Keratinocyte (primary cell): ENCODE measurements around the gene CLEC2A. TPM values are rescaled to one million over a fixed set of nuclear protein-coding genes. Genes with fewer than 3 reads are reported as not detected.
A peak's percentile ranks its signal among the peaks of the same experiment; 100 is the strongest.

Source experiments
- DNase-seq: peaks from one replicate; pipeline ENCODE4 v3.0.0-alpha.2; 2011; ENCODE audit warnings: low read depth, missing footprints, low spot score
- FAIRE-seq: peaks from 2 replicates; lab custom pipeline; 2011; peaks lifted over from hg19 to GRCh38; lab: Jason Lieb, UNC
- H2AFZ ChIP-seq: 2 replicates; pipeline ENCODE4 v1.6.0; 2012; ENCODE audit warnings: low read length, control low read depth, inconsistent platforms; ENCODE audit not compliant: control insufficient read depth
- H3K27ac ChIP-seq: 2 replicates; pipeline ENCODE4 v1.5.1; 2011; ENCODE audit warnings: low read length; ENCODE audit not compliant: control insufficient read depth, insufficient read depth
- H3K27me3 ChIP-seq: 3 replicates; pipeline ENCODE4 v1.6.0; 2011; ENCODE audit warnings: low read length; ENCODE audit not compliant: control insufficient read depth, insufficient read depth; ENCODE audit errors: extremely low read depth
- H3K36me3 ChIP-seq, 2 experiments: 2 replicates in 1 of 2; 3 replicates in 1 of 2; pipeline ENCODE4 v1.5.1; 2011; ENCODE audit warnings: low read length in 2 of 2, mild to moderate bottlenecking in 1 of 2; ENCODE audit not compliant: control insufficient read depth in 2 of 2, insufficient read depth in 2 of 2; ENCODE audit errors: extremely low read depth in 1 of 2
- H3K4me1 ChIP-seq: 3 replicates; pipeline ENCODE4 v1.5.1; 2011; ENCODE audit warnings: low read length; ENCODE audit not compliant: control insufficient read depth, insufficient read depth; ENCODE audit errors: extremely low read depth
- H3K4me2 ChIP-seq: 3 replicates; pipeline ENCODE4 v1.6.0; 2011; ENCODE audit warnings: low read depth, low read length; ENCODE audit not compliant: control insufficient read depth, insufficient read depth; ENCODE audit errors: extremely low read depth
- H3K4me3 ChIP-seq, 3 experiments: fragments of 200-600 bp in 1 of 3; sonication (generic) in 1 of 3; 2 replicates in 2 of 3; 3 replicates in 1 of 3; pipeline ENCODE4 v1.5.1; 2011 to 2016; ENCODE audit warnings: low read length in 3 of 3, mild to moderate bottlenecking in 3 of 3, control low read depth in 2 of 3, inconsistent platforms in 1 of 3, low read depth in 1 of 3, mixed read lengths in 1 of 3, mixed run types in 1 of 3, moderate library complexity in 1 of 3; ENCODE audit not compliant: control insufficient read depth in 2 of 3, insufficient read depth in 2 of 3; ENCODE audit errors: extremely low read depth in 1 of 3
- H3K79me2 ChIP-seq: 2 replicates; pipeline ENCODE4 v1.6.0; 2012; ENCODE audit warnings: low read length; ENCODE audit not compliant: control insufficient read depth, insufficient read depth
- H3K9ac ChIP-seq: 3 replicates; pipeline ENCODE4 v1.6.0; 2011; ENCODE audit warnings: low read length; ENCODE audit not compliant: control insufficient read depth, insufficient read depth; ENCODE audit errors: extremely low read depth
- H3K9me1 ChIP-seq: 3 replicates; pipeline ENCODE4 v1.6.0; 2011; ENCODE audit warnings: low read length; ENCODE audit not compliant: control insufficient read depth, insufficient read depth; ENCODE audit errors: extremely low read depth
- H3K9me3 ChIP-seq: 2 replicates; pipeline ENCODE4 v1.5.1; 2012; ENCODE audit warnings: low read depth, low read length; ENCODE audit not compliant: control insufficient read depth
- H4K20me1 ChIP-seq: 3 replicates; pipeline ENCODE4 v1.6.0; 2011; ENCODE audit warnings: low read length; ENCODE audit not compliant: control insufficient read depth, insufficient read depth; ENCODE audit errors: extremely low read depth
- EZH2 ChIP-seq: IDR thresholded peaks from one replicate; pipeline ENCODE4 v1.6.1; 2012; ENCODE audit warnings: inconsistent platforms, mild to moderate bottlenecking, low read length, moderate library complexity
- dilution Hi-C: fragments of 300-500 bp; cut with MboI; formaldehyde crosslinking; loops from one replicate; pipeline ENCODE4 v1.7.0; 2020; ENCODE audit warnings: low sequenced_read_pairs; ENCODE audit not compliant: extremely low pct_ligation_motif_present
- polyA plus RNA-seq, 5 experiments: library from polyadenylated mRNA; depleted of rRNA in 3 of 5; stranded (reverse) in 3 of 5; stranded (forward) in 1 of 5; unstranded in 1 of 5; fragments of >200 nt; gene quantifications; 1 replicate in 1 of 5; 2 replicates in 3 of 5; 3 replicates in 1 of 5; pipeline versions ENCODE4 v1.2.1 to v1.2.3, GENCODE V29; 2011 to 2012; ENCODE audit warnings: missing spikeins in 2 of 5, low read depth in 1 of 5, low replicate concordance in 1 of 5
- TF ChIP-seq, protein P1 (sequence below), 3 experiments: IDR thresholded peaks in 1 of 3; conservative IDR thresholded peaks in 1 of 3; optimal IDR thresholded peaks in 1 of 3; 2 replicates in 2 of 3; 3 replicates in 1 of 3; pipeline versions ENCODE3 to v1.5.1; 2011; ENCODE audit warnings: low read length in 3 of 3, mild to moderate bottlenecking in 3 of 3, moderate library complexity in 2 of 3, control low read depth in 1 of 3, inconsistent platforms in 1 of 3; ENCODE audit not compliant: insufficient read depth in 2 of 3; ENCODE audit errors: extremely low read depth in 1 of 3

CLEC2A gene
- polyA plus RNA-seq, 1 donor (not counting 4 experiments of a cell fraction or from before 2014, with no cell fraction given), result 0.88 TPM

DNA sequence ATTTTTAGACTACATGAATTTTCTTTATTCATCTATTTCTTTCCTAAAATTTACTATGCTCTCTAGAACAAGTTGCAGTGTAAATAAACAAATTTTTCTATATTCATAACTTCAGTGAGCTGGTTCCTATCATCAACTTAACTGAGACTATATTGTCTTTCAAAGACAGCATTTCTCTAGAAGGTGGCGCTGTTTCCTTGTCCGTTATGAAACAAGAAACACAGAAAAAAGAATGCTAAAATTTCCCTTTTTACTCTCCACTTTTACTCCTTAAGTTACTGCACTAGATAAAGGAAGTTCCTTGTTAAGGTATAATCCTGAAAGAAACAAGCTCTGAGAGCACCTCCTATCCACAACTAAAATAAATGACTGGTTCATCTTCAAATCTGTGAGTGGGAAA, 8.2 kb upstream of the CLEC2A start:
- H3K4me1 ChIP-seq, result no peaks in the 10 kb centered on the region
- no peak overlapping the region for H3K27ac ChIP-seq
- H3K4me3 ChIP-seq, result no peak overlapping the region
- no peak overlapping the region for H3K9ac ChIP-seq
- H3K4me2 ChIP-seq, result no peak overlapping the region
- no peak for FAIRE-seq
- TF ChIP-seq EZH2, result no peak
- TF ChIP-seq, protein P1, sequence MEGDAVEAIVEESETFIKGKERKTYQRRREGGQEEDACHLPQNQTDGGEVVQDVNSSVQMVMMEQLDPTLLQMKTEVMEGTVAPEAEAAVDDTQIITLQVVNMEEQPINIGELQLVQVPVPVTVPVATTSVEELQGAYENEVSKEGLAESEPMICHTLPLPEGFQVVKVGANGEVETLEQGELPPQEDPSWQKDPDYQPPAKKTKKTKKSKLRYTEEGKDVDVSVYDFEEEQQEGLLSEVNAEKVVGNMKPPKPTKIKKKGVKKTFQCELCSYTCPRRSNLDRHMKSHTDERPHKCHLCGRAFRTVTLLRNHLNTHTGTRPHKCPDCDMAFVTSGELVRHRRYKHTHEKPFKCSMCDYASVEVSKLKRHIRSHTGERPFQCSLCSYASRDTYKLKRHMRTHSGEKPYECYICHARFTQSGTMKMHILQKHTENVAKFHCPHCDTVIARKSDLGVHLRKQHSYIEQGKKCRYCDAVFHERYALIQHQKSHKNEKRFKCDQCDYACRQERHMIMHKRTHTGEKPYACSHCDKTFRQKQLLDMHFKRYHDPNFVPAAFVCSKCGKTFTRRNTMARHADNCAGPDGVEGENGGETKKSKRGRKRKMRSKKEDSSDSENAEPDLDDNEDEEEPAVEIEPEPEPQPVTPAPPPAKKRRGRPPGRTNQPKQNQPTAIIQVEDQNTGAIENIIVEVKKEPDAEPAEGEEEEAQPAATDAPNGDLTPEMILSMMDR (optimal IDR thresholded peaks at IDR 0.05 in 1 of 3, IDR thresholded peaks at IDR 0.05 in 1 of 3, conservative IDR thresholded peaks at IDR 0.05 in 1 of 3; ENCODE audit: extremely low read depth in 1 of 3, insufficient read depth in 2 of 3, low read length in 3 of 3), result peak in 1 of 3 experiments; percentile 14
- H3K36me3 ChIP-seq, result no peaks in the 10 kb centered on the region
- H4K20me1 ChIP-seq, result no peaks in the 10 kb centered on the region
- H3K27me3 ChIP-seq, result peaks cover 6% of the 10 kb centered on the region
- no peaks in the 10 kb centered on the region for H3K79me2 ChIP-seq
- H3K9me3 ChIP-seq, result no peaks in the 10 kb centered on the region
- dilution Hi-C loops, result no loop called here
- no peaks in the 10 kb centered on the region for H3K9me1 ChIP-seq
- no peak overlapping the region for H2AFZ ChIP-seq
- no peak for DNase-seq

DNA sequence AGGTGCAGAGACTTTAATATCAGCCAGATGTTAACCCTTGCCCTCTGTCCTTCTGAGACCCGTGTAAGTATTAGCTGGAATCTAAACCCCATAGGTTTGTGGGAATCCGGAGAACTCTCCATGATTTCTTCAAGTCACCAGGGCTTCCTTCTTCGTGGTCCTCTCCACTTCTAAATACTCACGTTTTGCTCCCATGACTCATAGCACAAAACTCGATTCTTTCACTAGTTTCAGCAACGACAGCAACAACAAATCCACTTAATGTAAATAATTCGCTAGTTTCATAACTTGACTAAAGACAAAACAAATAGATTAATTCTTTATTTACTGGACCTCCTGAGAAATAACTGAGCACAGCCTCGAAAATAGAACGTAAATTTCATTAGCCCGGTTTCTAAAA, 4.4 kb upstream of the CLEC2A start:
- H3K4me2 ChIP-seq, result no peak overlapping the region
- H3K4me3 ChIP-seq, result no peak overlapping the region
- no peak for FAIRE-seq
- H3K4me1 ChIP-seq, result peaks cover 11% of the 10 kb centered on the region
- no peak overlapping the region for H2AFZ ChIP-seq
- H3K27ac ChIP-seq, result no peak overlapping the region
- H3K9me1 ChIP-seq, result no peaks in the 10 kb centered on the region
- TF ChIP-seq, protein P1 (optimal IDR thresholded peaks at IDR 0.05 in 1 of 3, IDR thresholded peaks at IDR 0.05 in 1 of 3, conservative IDR thresholded peaks at IDR 0.05 in 1 of 3; ENCODE audit: extremely low read depth in 1 of 3, insufficient read depth in 2 of 3, low read length in 3 of 3), result no peak
- TF ChIP-seq EZH2, result no peak
- no peaks in the 10 kb centered on the region for H3K27me3 ChIP-seq
- H4K20me1 ChIP-seq, result no peaks in the 10 kb centered on the region
- dilution Hi-C loops, result no loop called here
- H3K36me3 ChIP-seq, result no peaks in the 10 kb centered on the region
- no peaks in the 10 kb centered on the region for H3K79me2 ChIP-seq
- no peak overlapping the region for H3K9ac ChIP-seq
- H3K9me3 ChIP-seq, result no peaks in the 10 kb centered on the region
- no peak for DNase-seq
